HepG2 (cell line): Measurements from ENCODE around the gene NPB. TPM values are rescaled to one million over a fixed set of nuclear protein-coding genes. Genes with fewer than 3 reads are reported as not detected.
A peak's percentile ranks its signal among the peaks of the same experiment; 100 is the strongest.

Experiments used
- DR1 ChIP-seq: sonication (generic); formaldehyde crosslinking; IDR thresholded peaks from 2 replicates; pipeline ENCODE4 v1.8.0; 2021; ENCODE audit warnings: mild to moderate bottlenecking, missing genetic modification reagents, inconsistent platforms
- HIVEP1 ChIP-seq: sonication (generic); formaldehyde crosslinking; IDR thresholded peaks from 2 replicates; pipeline ENCODE4 v1.4.0; 2020; ENCODE audit warnings: mild to moderate bottlenecking, missing genetic modification reagents
- HNF4A ChIP-seq: sonication (generic); formaldehyde crosslinking; IDR thresholded peaks from 2 replicates; pipeline ENCODE4 v1.4.0; 2020; ENCODE audit warnings: missing genetic modification reagents
- JARID2 ChIP-seq: sonication (generic); formaldehyde crosslinking; IDR thresholded peaks from 2 replicates; pipeline ENCODE4 v1.8.1; 2023; ENCODE audit warnings: missing genetic modification reagents, inconsistent platforms; ENCODE audit not compliant: insufficient replicate concordance
- KDM5A ChIP-seq: fragments of 200-600 bp; sonication (generic); IDR thresholded peaks from 2 replicates; pipeline ENCODE4 v1.7.0; 2018; ENCODE audit warnings: antibody characterized with exemption, mild to moderate bottlenecking, low read length, borderline replicate concordance
- MED1 ChIP-seq: sonication (generic); formaldehyde crosslinking; IDR thresholded peaks from 2 replicates; pipeline ENCODE4 v1.4.0; 2020; ENCODE audit warnings: missing genetic modification reagents
- MLLT10 ChIP-seq: sonication (generic); formaldehyde crosslinking; IDR thresholded peaks from 2 replicates; pipeline ENCODE4 v1.4.0; 2020; ENCODE audit warnings: missing genetic modification reagents
- PHF21A ChIP-seq: sonication (generic); formaldehyde crosslinking; IDR thresholded peaks from 2 replicates; pipeline ENCODE4 v1.5.0; 2020; ENCODE audit warnings: mild to moderate bottlenecking, missing genetic modification reagents
- SALL2 ChIP-seq: sonication (generic); formaldehyde crosslinking; IDR thresholded peaks from 2 replicates; pipeline ENCODE4 v1.8.1; 2023; ENCODE audit warnings: mild to moderate bottlenecking, missing genetic modification reagents, inconsistent platforms
- SMAD1 ChIP-seq: sonication (generic); formaldehyde crosslinking; IDR thresholded peaks from 2 replicates; pipeline ENCODE4 v1.4.0; 2020; ENCODE audit warnings: missing genetic modification reagents, low read depth, mild to moderate bottlenecking, borderline replicate concordance
- TAF15 ChIP-seq: fragments of 200-400 bp; formaldehyde crosslinking; IDR thresholded peaks from one replicate; pipeline ENCODE4 v1.6.1; 2018; ENCODE audit warnings: mild to moderate bottlenecking, low read depth, low read length; ENCODE audit not compliant: poor library complexity, severe bottlenecking
- XRCC5 ChIP-seq: fragments of 200-400 bp; formaldehyde crosslinking; optimal IDR thresholded peaks from 2 replicates; pipeline ENCODE3; 2017; ENCODE audit warnings: mild to moderate bottlenecking, low read length
- ZFP62 ChIP-seq: sonication (generic); formaldehyde crosslinking; IDR thresholded peaks from 2 replicates; pipeline ENCODE4 v1.4.0; 2020; ENCODE audit warnings: missing genetic modification reagents
- ZFP82 ChIP-seq: sonication (generic); formaldehyde crosslinking; IDR thresholded peaks from 2 replicates; pipeline ENCODE4 v1.5.1; 2020; ENCODE audit warnings: mild to moderate bottlenecking, missing genetic modification reagents, borderline replicate concordance
- ZKSCAN8 ChIP-seq: IDR thresholded peaks from 2 replicates; pipeline ENCODE4 v1.6.1; 2016; ENCODE audit warnings: borderline replicate concordance, missing genetic modification reagents, missing compliant biosample characterization
- ZNF350 ChIP-seq: sonication (generic); formaldehyde crosslinking; IDR thresholded peaks from 2 replicates; pipeline ENCODE4 v1.4.0; 2020; ENCODE audit warnings: mild to moderate bottlenecking, low read depth, missing genetic modification reagents, borderline replicate concordance
- ZNF567 ChIP-seq: sonication (generic); formaldehyde crosslinking; IDR thresholded peaks from 2 replicates; pipeline ENCODE4 v1.8.1; 2023; ENCODE audit warnings: mild to moderate bottlenecking, missing genetic modification reagents, borderline replicate concordance
- ZNF749 ChIP-seq: sonication (generic); formaldehyde crosslinking; IDR thresholded peaks from 2 replicates; pipeline ENCODE4 v1.8.0; 2022; ENCODE audit warnings: mild to moderate bottlenecking, missing genetic modification reagents, moderate library complexity, borderline replicate concordance
- ZNF768 ChIP-seq: sonication (generic); formaldehyde crosslinking; IDR thresholded peaks from 2 replicates; pipeline ENCODE4 v1.4.0; 2020; ENCODE audit warnings: missing genetic modification reagents
- polyA plus RNA-seq, 8 experiments: library from polyadenylated mRNA; depleted of rRNA in 3 of 8; stranded (reverse) in 7 of 8; unstranded in 1 of 8; fragments of >200 nt; fragmentation: Illumina TruSeq in 4 of 8; extraction: Trizol in 4 of 8; gene quantifications; 2 replicates each; pipeline versions ENCODE4 v1.2.1 to v1.2.3, GENCODE V29; 2011 to 2016; ENCODE audit warnings: low read depth in 4 of 8, missing spikeins in 1 of 8, mixed read lengths in 1 of 8; ENCODE audit not compliant: insufficient read depth in 1 of 8
- total RNA-seq, 5 experiments: library from RNA; depleted of rRNA; stranded (reverse); fragments of >200 nt; fragmentation: Illumina TruSeq; extraction: Trizol; gene quantifications; 2 replicates each; pipeline ENCODE4 v1.2.3, GENCODE V29; 2016; ENCODE audit warnings: low read depth in 1 of 5
- TF ChIP-seq, protein P1 (sequence below): sonication (generic); formaldehyde crosslinking; conservative IDR thresholded peaks from 2 replicates; pipeline ENCODE4 v1.8.1; 2023; ENCODE audit warnings: missing genetic modification reagents
- TF ChIP-seq, protein P2 (sequence below): sonication (generic); formaldehyde crosslinking; IDR thresholded peaks from 2 replicates; pipeline ENCODE4 v1.5.0; 2020; ENCODE audit warnings: missing genetic modification reagents
- TF ChIP-seq, protein P3 (sequence below): sonication (generic); formaldehyde crosslinking; IDR thresholded peaks from 2 replicates; pipeline ENCODE4 v1.9.0; 2021; ENCODE audit warnings: mild to moderate bottlenecking, missing genetic modification reagents

NPB gene
- total and polyA plus RNA-seq, 2 of the 13 experiments (the other 11 are each of a cell fraction or from before 2014, with no cell fraction given), result 0.11 to 0.93 TPM

DNA sequence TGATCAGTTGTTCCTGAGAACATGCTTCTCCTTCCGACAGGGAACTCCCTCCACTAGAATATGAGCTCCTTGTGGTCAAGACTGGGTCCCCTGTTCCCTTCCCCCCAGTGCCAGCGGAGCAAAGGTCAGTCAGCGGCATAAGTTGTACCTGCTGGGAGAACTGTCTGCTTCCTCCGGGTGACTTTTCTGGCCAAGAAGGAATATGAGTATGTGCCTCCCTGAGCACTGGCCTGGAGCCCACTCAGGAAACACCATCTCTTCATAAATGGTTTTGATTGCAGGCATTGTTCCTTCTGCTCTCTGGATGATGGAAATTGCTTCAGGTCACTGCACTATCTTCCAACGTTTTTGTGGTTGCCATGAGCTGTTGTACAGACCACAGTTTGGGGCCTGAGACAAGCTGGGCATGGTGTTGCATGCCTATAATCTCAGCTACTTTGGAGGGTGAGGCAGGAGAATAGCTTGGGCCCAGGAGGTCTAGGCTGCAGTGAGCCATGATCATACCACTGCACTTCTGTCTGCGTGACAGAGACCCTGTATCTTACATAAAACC is 38.8 kb upstream of the NPB start (continued):
- no peak for TF ChIP-seq ZFP62 (CRISPR knock-in tag)
- TF ChIP-seq HNF4A (CRISPR knock-in tag), result peak; percentile 61
- TF ChIP-seq, protein P1, sequence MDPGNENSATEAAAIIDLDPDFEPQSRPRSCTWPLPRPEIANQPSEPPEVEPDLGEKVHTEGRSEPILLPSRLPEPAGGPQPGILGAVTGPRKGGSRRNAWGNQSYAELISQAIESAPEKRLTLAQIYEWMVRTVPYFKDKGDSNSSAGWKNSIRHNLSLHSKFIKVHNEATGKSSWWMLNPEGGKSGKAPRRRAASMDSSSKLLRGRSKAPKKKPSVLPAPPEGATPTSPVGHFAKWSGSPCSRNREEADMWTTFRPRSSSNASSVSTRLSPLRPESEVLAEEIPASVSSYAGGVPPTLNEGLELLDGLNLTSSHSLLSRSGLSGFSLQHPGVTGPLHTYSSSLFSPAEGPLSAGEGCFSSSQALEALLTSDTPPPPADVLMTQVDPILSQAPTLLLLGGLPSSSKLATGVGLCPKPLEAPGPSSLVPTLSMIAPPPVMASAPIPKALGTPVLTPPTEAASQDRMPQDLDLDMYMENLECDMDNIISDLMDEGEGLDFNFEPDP (CRISPR knock-in tag), result no peak
- TF ChIP-seq XRCC5, result no peak
- TF ChIP-seq MLLT10 (CRISPR knock-in tag), result no peak
- no peak for TF ChIP-seq ZNF768 (CRISPR knock-in tag)
- TF ChIP-seq PHF21A (CRISPR knock-in tag), result no peak
- TF ChIP-seq KDM5A, result no peak
- no peak for TF ChIP-seq MED1 (CRISPR knock-in tag)
- TF ChIP-seq, protein P2, sequence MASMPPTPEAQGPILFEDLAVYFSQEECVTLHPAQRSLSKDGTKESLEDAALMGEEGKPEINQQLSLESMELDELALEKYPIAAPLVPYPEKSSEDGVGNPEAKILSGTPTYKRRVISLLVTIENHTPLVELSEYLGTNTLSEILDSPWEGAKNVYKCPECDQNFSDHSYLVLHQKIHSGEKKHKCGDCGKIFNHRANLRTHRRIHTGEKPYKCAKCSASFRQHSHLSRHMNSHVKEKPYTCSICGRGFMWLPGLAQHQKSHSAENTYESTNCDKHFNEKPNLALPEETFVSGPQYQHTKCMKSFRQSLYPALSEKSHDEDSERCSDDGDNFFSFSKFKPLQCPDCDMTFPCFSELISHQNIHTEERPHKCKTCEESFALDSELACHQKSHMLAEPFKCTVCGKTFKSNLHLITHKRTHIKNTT, result no peak
- 0 out of 2 replicates have a peak, but pooled peaks have one; percentile 65 for TF ChIP-seq SMAD1 (CRISPR knock-in tag)
- TF ChIP-seq TAF15, result no peak
- TF ChIP-seq ZNF749 (CRISPR knock-in tag), result no peak
- TF ChIP-seq ZFP82 (CRISPR knock-in tag), result 0 out of 2 replicates have a peak, but pooled peaks have one; percentile 27
- TF ChIP-seq ZNF350, result 0 out of 2 replicates have a peak, but pooled peaks have one; percentile 29
- TF ChIP-seq, protein P3, sequence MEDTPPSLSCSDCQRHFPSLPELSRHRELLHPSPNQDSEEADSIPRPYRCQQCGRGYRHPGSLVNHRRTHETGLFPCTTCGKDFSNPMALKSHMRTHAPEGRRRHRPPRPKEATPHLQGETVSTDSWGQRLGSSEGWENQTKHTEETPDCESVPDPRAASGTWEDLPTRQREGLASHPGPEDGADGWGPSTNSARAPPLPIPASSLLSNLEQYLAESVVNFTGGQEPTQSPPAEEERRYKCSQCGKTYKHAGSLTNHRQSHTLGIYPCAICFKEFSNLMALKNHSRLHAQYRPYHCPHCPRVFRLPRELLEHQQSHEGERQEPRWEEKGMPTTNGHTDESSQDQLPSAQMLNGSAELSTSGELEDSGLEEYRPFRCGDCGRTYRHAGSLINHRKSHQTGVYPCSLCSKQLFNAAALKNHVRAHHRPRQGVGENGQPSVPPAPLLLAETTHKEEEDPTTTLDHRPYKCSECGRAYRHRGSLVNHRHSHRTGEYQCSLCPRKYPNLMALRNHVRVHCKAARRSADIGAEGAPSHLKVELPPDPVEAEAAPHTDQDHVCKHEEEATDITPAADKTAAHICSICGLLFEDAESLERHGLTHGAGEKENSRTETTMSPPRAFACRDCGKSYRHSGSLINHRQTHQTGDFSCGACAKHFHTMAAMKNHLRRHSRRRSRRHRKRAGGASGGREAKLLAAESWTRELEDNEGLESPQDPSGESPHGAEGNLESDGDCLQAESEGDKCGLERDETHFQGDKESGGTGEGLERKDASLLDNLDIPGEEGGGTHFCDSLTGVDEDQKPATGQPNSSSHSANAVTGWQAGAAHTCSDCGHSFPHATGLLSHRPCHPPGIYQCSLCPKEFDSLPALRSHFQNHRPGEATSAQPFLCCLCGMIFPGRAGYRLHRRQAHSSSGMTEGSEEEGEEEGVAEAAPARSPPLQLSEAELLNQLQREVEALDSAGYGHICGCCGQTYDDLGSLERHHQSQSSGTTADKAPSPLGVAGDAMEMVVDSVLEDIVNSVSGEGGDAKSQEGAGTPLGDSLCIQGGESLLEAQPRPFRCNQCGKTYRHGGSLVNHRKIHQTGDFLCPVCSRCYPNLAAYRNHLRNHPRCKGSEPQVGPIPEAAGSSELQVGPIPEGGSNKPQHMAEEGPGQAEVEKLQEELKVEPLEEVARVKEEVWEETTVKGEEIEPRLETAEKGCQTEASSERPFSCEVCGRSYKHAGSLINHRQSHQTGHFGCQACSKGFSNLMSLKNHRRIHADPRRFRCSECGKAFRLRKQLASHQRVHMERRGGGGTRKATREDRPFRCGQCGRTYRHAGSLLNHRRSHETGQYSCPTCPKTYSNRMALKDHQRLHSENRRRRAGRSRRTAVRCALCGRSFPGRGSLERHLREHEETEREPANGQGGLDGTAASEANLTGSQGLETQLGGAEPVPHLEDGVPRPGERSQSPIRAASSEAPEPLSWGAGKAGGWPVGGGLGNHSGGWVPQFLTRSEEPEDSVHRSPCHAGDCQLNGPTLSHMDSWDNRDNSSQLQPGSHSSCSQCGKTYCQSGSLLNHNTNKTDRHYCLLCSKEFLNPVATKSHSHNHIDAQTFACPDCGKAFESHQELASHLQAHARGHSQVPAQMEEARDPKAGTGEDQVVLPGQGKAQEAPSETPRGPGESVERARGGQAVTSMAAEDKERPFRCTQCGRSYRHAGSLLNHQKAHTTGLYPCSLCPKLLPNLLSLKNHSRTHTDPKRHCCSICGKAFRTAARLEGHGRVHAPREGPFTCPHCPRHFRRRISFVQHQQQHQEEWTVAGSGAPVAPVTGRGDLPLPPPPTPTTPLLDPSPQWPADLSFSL (CRISPR knock-in tag), result no peak; the same call in 1 of the 2 replicates
- 0 out of 2 replicates have a peak, but pooled peaks have one; percentile 35 for TF ChIP-seq ZNF567 (CRISPR knock-in tag)
- no peak for TF ChIP-seq SALL2 (CRISPR knock-in tag)
- no peak for TF ChIP-seq ZKSCAN8 (CRISPR knock-in tag)
- no peak for TF ChIP-seq DR1 (CRISPR knock-in tag)
- 0 out of 2 replicates have a peak, but pooled peaks have one; percentile 42 for TF ChIP-seq HIVEP1 (CRISPR knock-in tag)
- no peak for TF ChIP-seq JARID2 (CRISPR knock-in tag)
